Measurements from ENCODE around the gene MRC2. TPM values are rescaled to one million over a fixed set of nuclear protein-coding genes. Genes with fewer than 3 reads are reported as not detected.

Gene MRC2
- polyA plus RNA-seq, 1 of the 3 experiments (the other 2 are of a cell fraction): 213 TPM

GRCh38 chr17:62718429-62718828, 91.0 kb downstream of the MRC2 start (continued):
- TF ChIP-seq USF2 (IDR thresholded peaks at IDR 0.05; ENCODE audit: borderline replicate concordance, low read depth, low read length): no peak
- TF ChIP-seq USF1 (IDR thresholded peaks at IDR 0.05; ENCODE audit: borderline replicate concordance, low read depth): peak; percentile 70
- no peak for TF ChIP-seq TAF1 (IDR thresholded peaks at IDR 0.05; ENCODE audit: borderline replicate concordance, low read depth, low read length)
- TF ChIP-seq NRF1 (IDR thresholded peaks at IDR 0.05; ENCODE audit: low read depth, low read length): no peak
- TF ChIP-seq TCF12 (IDR thresholded peaks at IDR 0.05): peak; percentile 100
- no peak for TF ChIP-seq MXI1 (IDR thresholded peaks at IDR 0.05; ENCODE audit: low read depth, low read length)

GRCh38 chr17:62719586-62719985, 92.1 kb downstream of the MRC2 start:
- WGBS (ENCODE audit: low lambda C conversion rate): 98% methylated on average over 1 of the region's 1 CpG
- H3K9ac ChIP-seq: no peak overlapping the region
- H3F3A ChIP-seq (replicated peaks; ENCODE audit: insufficient read depth): peaks cover 6% of the 10 kb centered on the region
- no peaks in the 10 kb centered on the region for H3K27me3 ChIP-seq (ENCODE audit: insufficient read depth)
- ChIA-PET POLR2A (interaction anchor here (0.7 kb wide), 1 partner anchor 1023 kb away, joined by 4 read pairs; no protein-coding TSS in a partner anchor), CTCF (no interaction called here)
- no peak overlapping the region for H2AFZ ChIP-seq (ENCODE audit: low read depth)
- H3K4me3 ChIP-seq (ENCODE audit: low read depth in 2 of 2, low read length in 1 of 2): no peak overlapping the region
- no peaks in the 10 kb centered on the region for H3K79me2 ChIP-seq (ENCODE audit: insufficient read depth)
- H3K9me2 ChIP-seq: no peaks in the 10 kb centered on the region
- peaks cover 0 to 7% of the 10 kb centered on the region in 2 experiments for H3K36me3 ChIP-seq (replicated peaks in 1 of 2; ENCODE audit: control insufficient read depth in 1 of 2, insufficient read depth in 2 of 2, low read length in 1 of 2)
- H4K20me1 ChIP-seq (ENCODE audit: insufficient read depth): no peaks in the 10 kb centered on the region
- H3K9me3 ChIP-seq: 0 out of 2 replicates have a peak, but pooled peaks cover 5% of the 10 kb centered on the region
- peak overlapping the region; percentile 68 to 78; a peak in 2 of 4 replicates for H3K27ac ChIP-seq (ENCODE audit: low read depth in 2 of 2, low read length in 1 of 2)
- DNase-seq: no peak
- H3K4me2 ChIP-seq: no peak overlapping the region
- H3K4me1 ChIP-seq (ENCODE audit: control insufficient read depth in 1 of 2, insufficient read depth in 2 of 2, low read depth in 1 of 2, low read length in 1 of 2): peaks cover 4 to 6% of the 10 kb centered on the region in 2 experiments; a peak in 2 of 4 replicates
- TF ChIP-seq GATA2 (CRISPR knock-in tag; IDR thresholded peaks at IDR 0.05): no peak
- TF ChIP-seq TEAD4 (IDR thresholded peaks at IDR 0.05; ENCODE audit: borderline replicate concordance, insufficient read depth): no peak
- TF ChIP-seq MXI1 (IDR thresholded peaks at IDR 0.05; ENCODE audit: low read depth, low read length): no peak
- TF ChIP-seq MEF2A (IDR thresholded peaks at IDR 0.05; ENCODE audit: borderline replicate concordance, low read depth): no peak
- no peak for TF ChIP-seq RCOR1 (IDR thresholded peaks at IDR 0.05; ENCODE audit: low read length)
- TF ChIP-seq RAD21 (IDR thresholded peaks at IDR 0.05; ENCODE audit: low read length): no peak
- no peak for TF ChIP-seq USF2 (IDR thresholded peaks at IDR 0.05; ENCODE audit: borderline replicate concordance, low read depth, low read length)
- no peak for TF ChIP-seq YY1 (IDR thresholded peaks at IDR 0.05; ENCODE audit: low read depth)
- no peak for TF ChIP-seq USF1 (IDR thresholded peaks at IDR 0.05; ENCODE audit: borderline replicate concordance, low read depth)
- TF ChIP-seq MAX (IDR thresholded peaks at IDR 0.05; ENCODE audit: low read depth): no peak
- no peak for TF ChIP-seq PBX3 (IDR thresholded peaks at IDR 0.05)
- TF ChIP-seq SIN3A (IDR thresholded peaks at IDR 0.05; ENCODE audit: borderline replicate concordance, low read depth, low read length): no peak
- TF ChIP-seq IRF3 (IDR thresholded peaks at IDR 0.05; ENCODE audit: low read depth, low read length): no peak
- TF ChIP-seq RFX5 (IDR thresholded peaks at IDR 0.05; ENCODE audit: low read length): no peak
- no peak for TF ChIP-seq NRF1 (IDR thresholded peaks at IDR 0.05; ENCODE audit: low read depth, low read length)
- TF ChIP-seq JUND (IDR thresholded peaks at IDR 0.05): no peak
- no peak for TF ChIP-seq SMC3 (IDR thresholded peaks at IDR 0.05; ENCODE audit: low read depth, low read length)

Measured in SK-N-SH (cell line).